ENCODE measurements around the gene CLDN14. TPM values are rescaled to one million over a fixed set of nuclear protein-coding genes. Genes with fewer than 3 reads are reported as not detected.

Gene CLDN14, protein sequence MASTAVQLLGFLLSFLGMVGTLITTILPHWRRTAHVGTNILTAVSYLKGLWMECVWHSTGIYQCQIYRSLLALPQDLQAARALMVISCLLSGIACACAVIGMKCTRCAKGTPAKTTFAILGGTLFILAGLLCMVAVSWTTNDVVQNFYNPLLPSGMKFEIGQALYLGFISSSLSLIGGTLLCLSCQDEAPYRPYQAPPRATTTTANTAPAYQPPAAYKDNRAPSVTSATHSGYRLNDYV
- total RNA-seq: not detected
- not detected for polyA plus RNA-seq
- total RNA-seq: not detected

DNA sequence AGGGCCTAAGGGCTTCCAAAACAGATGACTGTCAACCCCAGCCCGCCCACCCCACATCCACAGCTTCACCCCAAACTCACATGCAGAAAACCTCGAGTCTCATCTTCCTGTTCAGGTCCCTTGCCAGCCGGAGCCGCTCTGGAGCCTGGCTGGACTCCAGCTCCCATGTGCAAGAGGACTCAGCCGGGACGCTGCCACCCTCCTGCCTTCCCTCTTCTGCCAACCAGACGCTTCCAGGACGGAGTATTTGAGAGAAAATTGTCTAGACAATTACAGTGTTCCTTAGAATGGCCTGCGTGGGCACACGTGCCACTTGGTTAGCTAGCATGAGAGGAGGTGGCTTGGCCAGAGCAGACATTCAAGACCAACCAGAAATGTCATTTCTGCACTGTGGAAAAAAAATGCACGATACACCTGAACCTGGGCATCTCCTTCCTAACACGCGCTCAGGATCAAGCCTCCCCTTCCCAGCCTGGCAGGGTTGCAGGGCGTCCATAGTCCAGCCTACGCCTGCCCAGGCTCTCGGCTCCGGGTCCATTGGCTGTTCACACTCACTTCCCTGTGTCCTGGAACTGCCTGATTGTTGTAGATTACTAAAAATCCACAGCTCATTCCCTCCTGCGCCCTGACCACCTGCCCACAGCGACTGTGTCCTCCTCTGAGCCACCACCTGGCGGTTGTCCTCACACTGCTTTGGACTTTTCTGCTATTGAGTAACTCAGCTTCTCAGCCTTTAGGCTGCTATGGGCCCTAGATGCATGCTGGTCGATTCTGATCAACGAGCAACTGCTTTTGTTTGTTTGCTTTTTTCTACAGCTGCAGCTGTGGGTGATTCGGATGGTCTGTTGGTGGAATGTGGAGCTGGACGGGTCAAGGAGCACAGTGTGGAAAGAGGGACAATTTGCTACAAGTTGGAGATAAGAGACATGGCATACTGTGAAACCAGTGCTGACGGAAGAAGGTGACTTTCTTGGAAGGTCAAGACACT, at the start of gene CLDN14:
CLDN14 (minus strand) TSS at position 708 of the 988 bp plus-strand sequence. CDS start 18,427 bp downstream, outside the sequence.
- no peaks in the 10 kb centered on the region for H3K9me3 ChIP-seq (ENCODE audit: control insufficient read depth in 2 of 3, low read length in 3 of 3)
- H3K4me3 Mint-ChIP-seq: no peak within 1 kb of the TSS

GRCh38 chr21:36528716-36529115, 48.8 kb upstream of the CLDN14 start:
- Mint-ChIP-seq H3K4me1 (no peaks in the 10 kb centered on the region), H3K36me3 (no peaks in the 10 kb centered on the region)
- POLR2A ChIA-PET: no interaction called here

More for the DNA sequence above, at the start of gene CLDN14:
- CTCF ChIA-PET: no interaction called here
- POLR2A ChIA-PET: no interaction called here
- Histone ChIP-seq H3K27me3 (ENCODE audit: control insufficient read depth in 2 of 2, insufficient read depth in 2 of 2, low read length in 2 of 2) (no peaks in the 10 kb centered on the region), H3K36me3 (ENCODE audit: control insufficient read depth in 2 of 3, insufficient read depth in 3 of 3, low read length in 3 of 3) (no peaks in the 10 kb centered on the region), H3K4me1 (ENCODE audit: control insufficient read depth in 2 of 2, insufficient read depth in 2 of 2, low read length in 2 of 2) (no peaks in the 10 kb centered on the region), H3K27ac (ENCODE audit: low read depth, low read length) (no peak within 1 kb of the TSS), H3K4me3 (ENCODE audit: low read length) (no peak within 1 kb of the TSS)
- Mint-ChIP-seq H3K4me1 (peaks cover 0 to 2% (median 0%) of the 10 kb centered on the region in 7 donors), H3K27me3 (peaks cover 0 to 10% (median 4%) of the 10 kb centered on the region in 5 donors), H3K36me3 (no peaks in the 10 kb centered on the region), H3K27ac (no peak within 1 kb of the TSS), H3K9me3 (peaks cover 0 to under 1% (median 0%) of the 10 kb centered on the region in 11 donors)
- intact Hi-C loops (cut with micrococcal nuclease): no loop called here
- ATAC-seq (no peak), DNase-seq (no peak)

GRCh38 chr21:36527317-36527716, 47.4 kb upstream of the CLDN14 start:
- Histone ChIP-seq H3K27me3 (ENCODE audit: control insufficient read depth in 2 of 2, insufficient read depth in 2 of 2, low read length in 2 of 2) (no peaks in the 10 kb centered on the region), H3K4me1 (ENCODE audit: control insufficient read depth in 2 of 2, insufficient read depth in 2 of 2, low read length in 2 of 2) (no peaks in the 10 kb centered on the region), H3K9me3 (ENCODE audit: control insufficient read depth in 2 of 3, low read length in 3 of 3) (no peaks in the 10 kb centered on the region), H3K4me3 (ENCODE audit: low read length) (no peak overlapping the region), H3K36me3 (ENCODE audit: control insufficient read depth in 2 of 3, insufficient read depth in 3 of 3, low read length in 3 of 3) (no peaks in the 10 kb centered on the region), H3K27ac (ENCODE audit: low read depth, low read length) (no peak overlapping the region)
- Mint-ChIP-seq H3K27me3 (peaks cover 0 to 27% (median 14%) of the 10 kb centered on the region in 5 donors), H3K27ac (no peak overlapping the region), H3K4me1 (no peaks in the 10 kb centered on the region), H3K9me3 (peaks cover 0 to 1% (median 0%) of the 10 kb centered on the region in 11 donors), H3K4me3 (no peak overlapping the region), H3K36me3 (peaks cover 0 to 3% (median 0%) of the 10 kb centered on the region in 5 donors)
- ChIA-PET CTCF (no interaction called here), POLR2A (no interaction called here)
- DNase-seq (no peak), ATAC-seq (no peak)
- intact Hi-C loops (cut with micrococcal nuclease): no loop called here

More at GRCh38 chr21:36528716-36529115, 48.8 kb upstream of the CLDN14 start:
- Mint-ChIP-seq H3K9me3 (peaks cover 0 to 1% (median 0%) of the 10 kb centered on the region in 11 donors), H3K27me3 (peaks cover 0 to 21% (median 14%) of the 10 kb centered on the region in 5 donors), H3K4me3 (no peak overlapping the region), H3K27ac (no peak overlapping the region)
- CTCF ChIA-PET: no interaction called here
- H3K36me3 ChIP-seq (ENCODE audit: control insufficient read depth in 2 of 3, insufficient read depth in 3 of 3, low read length in 3 of 3): no peaks in the 10 kb centered on the region
- H3K4me3 ChIP-seq (ENCODE audit: low read length): no peak overlapping the region
- intact Hi-C loops (cut with micrococcal nuclease): no loop called here
- no peaks in the 10 kb centered on the region for H3K9me3 ChIP-seq (ENCODE audit: control insufficient read depth in 2 of 3, low read length in 3 of 3)
- DNase-seq (no peak), ATAC-seq (no peak)
- no peaks in the 10 kb centered on the region for H3K27me3 ChIP-seq (ENCODE audit: control insufficient read depth in 2 of 2, insufficient read depth in 2 of 2, low read length in 2 of 2)
- H3K27ac ChIP-seq (ENCODE audit: low read depth, low read length): no peak overlapping the region
- no peaks in the 10 kb centered on the region for H3K4me1 ChIP-seq (ENCODE audit: control insufficient read depth in 2 of 2, insufficient read depth in 2 of 2, low read length in 2 of 2)

GRCh38 chr21:36526104-36526503, 46.2 kb upstream of the CLDN14 start:
- Histone ChIP-seq H3K4me3 (ENCODE audit: low read length) (no peak overlapping the region), H3K9me3 (ENCODE audit: control insufficient read depth in 2 of 3, low read length in 3 of 3) (no peaks in the 10 kb centered on the region), H3K27ac (ENCODE audit: low read depth, low read length) (no peak overlapping the region), H3K27me3 (ENCODE audit: control insufficient read depth in 2 of 2, insufficient read depth in 2 of 2, low read length in 2 of 2) (no peaks in the 10 kb centered on the region), H3K4me1 (ENCODE audit: control insufficient read depth in 2 of 2, insufficient read depth in 2 of 2, low read length in 2 of 2) (no peaks in the 10 kb centered on the region), H3K36me3 (ENCODE audit: control insufficient read depth in 2 of 3, insufficient read depth in 3 of 3, low read length in 3 of 3) (no peaks in the 10 kb centered on the region)
- intact Hi-C loops (cut with micrococcal nuclease): no loop called here
- ChIA-PET POLR2A (no interaction called here), CTCF (interaction anchor here (0.7 kb wide), 1 partner anchor 937 kb away, joined by 3 read pairs; no protein-coding TSS in a partner anchor)
- H3K27ac Mint-ChIP-seq: no peak overlapping the region
- no peak overlapping the region for H3K4me3 Mint-ChIP-seq
- ATAC-seq: no peak
- H3K27me3 Mint-ChIP-seq: peaks cover 0 to 27% (median 16%) of the 10 kb centered on the region in 5 donors
- no peak for DNase-seq
- H3K4me1 Mint-ChIP-seq: no peaks in the 10 kb centered on the region
- H3K9me3 Mint-ChIP-seq: peaks cover 0 to 1% (median 0%) of the 10 kb centered on the region in 11 donors
- peaks cover 0 to 3% (median 0%) of the 10 kb centered on the region in 5 donors for H3K36me3 Mint-ChIP-seq

GRCh38 chr21:36524477-36524876, 44.6 kb upstream of the CLDN14 start:
- Mint-ChIP-seq H3K27me3 (peaks cover 5 to 27% (median 15%) of the 10 kb centered on the region in 5 donors), H3K4me3 (no peak overlapping the region), H3K9me3 (peaks cover 0 to 18% (median 6%) of the 10 kb centered on the region in 11 donors), H3K4me1 (no peaks in the 10 kb centered on the region), H3K27ac (no peak overlapping the region), H3K36me3 (peaks cover 0 to 14% (median 7%) of the 10 kb centered on the region in 5 donors)
- CTCF ChIA-PET: no interaction called here
- intact Hi-C loops (cut with micrococcal nuclease): no loop called here
- no peak overlapping the region for H3K4me3 ChIP-seq (ENCODE audit: low read length)
- ATAC-seq (no peak), DNase-seq (no peak)
- H3K27ac ChIP-seq (ENCODE audit: low read depth, low read length): no peak overlapping the region
- H3K4me1 ChIP-seq (ENCODE audit: control insufficient read depth in 2 of 2, insufficient read depth in 2 of 2, low read length in 2 of 2): no peaks in the 10 kb centered on the region
- POLR2A ChIA-PET: no interaction called here
- no peaks in the 10 kb centered on the region for H3K36me3 ChIP-seq (ENCODE audit: control insufficient read depth in 2 of 3, insufficient read depth in 3 of 3, low read length in 3 of 3)
- no peaks in the 10 kb centered on the region for H3K9me3 ChIP-seq (ENCODE audit: control insufficient read depth in 2 of 3, low read length in 3 of 3)
- no peaks in the 10 kb centered on the region for H3K27me3 ChIP-seq (ENCODE audit: control insufficient read depth in 2 of 2, insufficient read depth in 2 of 2, low read length in 2 of 2)

DNA sequence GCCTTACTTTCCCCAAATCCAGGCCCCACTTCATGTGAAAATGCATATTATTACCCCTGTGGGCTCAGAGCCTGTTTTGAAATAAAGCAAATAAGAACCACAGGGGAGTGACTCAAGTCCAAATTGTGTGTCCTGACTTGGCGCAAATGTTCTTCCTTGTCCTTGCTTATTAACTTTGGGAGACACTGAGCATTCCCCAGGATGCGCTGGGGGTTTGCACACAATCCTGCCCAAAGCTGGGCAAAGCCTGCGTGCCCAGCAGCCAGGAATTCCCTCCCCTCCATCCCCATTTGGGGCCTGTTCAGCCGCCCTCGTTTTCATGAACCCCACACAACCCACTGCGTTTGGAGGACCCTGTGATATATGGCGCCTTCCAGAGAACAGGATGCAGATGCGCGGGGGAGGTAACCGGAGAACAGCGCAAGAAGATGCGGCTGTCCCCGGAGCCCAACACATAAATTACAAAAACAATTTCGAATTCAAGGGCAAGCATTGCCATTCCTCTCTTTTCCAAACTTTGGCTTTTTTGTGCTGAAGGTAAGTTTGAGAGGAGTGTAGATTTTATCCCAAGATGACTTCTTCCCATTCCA, 42.4 kb upstream of the CLDN14 start:
- Histone ChIP-seq H3K27ac (ENCODE audit: low read depth, low read length) (no peak overlapping the region), H3K4me3 (ENCODE audit: low read length) (no peak overlapping the region), H3K9me3 (ENCODE audit: control insufficient read depth in 2 of 3, low read length in 3 of 3) (no peaks in the 10 kb centered on the region), H3K36me3 (ENCODE audit: control insufficient read depth in 2 of 3, insufficient read depth in 3 of 3, low read length in 3 of 3) (no peaks in the 10 kb centered on the region), H3K4me1 (ENCODE audit: control insufficient read depth in 2 of 2, insufficient read depth in 2 of 2, low read length in 2 of 2) (no peaks in the 10 kb centered on the region), H3K27me3 (ENCODE audit: control insufficient read depth in 2 of 2, insufficient read depth in 2 of 2, low read length in 2 of 2) (no peaks in the 10 kb centered on the region)
- peaks cover 0 to 7% (median 0%) of the 10 kb centered on the region in 7 donors for H3K4me1 Mint-ChIP-seq
- intact Hi-C loops (cut with micrococcal nuclease): no loop called here
- peaks cover 0 to 14% (median 7%) of the 10 kb centered on the region in 5 donors for H3K36me3 Mint-ChIP-seq
- H3K27me3 Mint-ChIP-seq: peaks cover 0 to 27% (median 9%) of the 10 kb centered on the region in 5 donors
- ChIA-PET CTCF (no interaction called here), POLR2A (no interaction called here)
- H3K4me3 Mint-ChIP-seq: no peak overlapping the region
- H3K27ac Mint-ChIP-seq: no peak overlapping the region
- ATAC-seq (no peak), DNase-seq (no peak)
- peaks cover 0 to 26% (median 8%) of the 10 kb centered on the region in 11 donors for H3K9me3 Mint-ChIP-seq
